HG03039 (cell line): ENCODE data around the gene ZBTB21.
"Not testable (repeated sequence)": the region's sequence is repeated elsewhere in the genome, so short reads cannot be mapped to it uniquely, and the experiment has no call there.

Experiments used
- ATAC-seq: cut with Tn5 transposase; IDR thresholded peaks from one replicate; pipeline ENCODE4 v1.9.1; 2021; ENCODE audit warnings: mild to moderate bottlenecking, moderate library complexity; ENCODE audit not compliant: unreplicated experiment

ZBTB21 gene

GRCh38 chr21:41954654-41955499, 55.3 kb downstream of the ZBTB21 start:
- ATAC-seq, result no peak

GRCh38 chr21:41953831-41954653, 56.1 kb downstream of the ZBTB21 start, which contains the start of gene C2CD2:
Gene C2CD2 (minus strand): TSS chr21:41954018. CDS start chr21:41953648, 370 bp downstream.
- ATAC-seq, result no peak

GRCh38 chr21:41953249-41953830, 56.8 kb downstream of the ZBTB21 start:
- no peak for ATAC-seq

- ATAC-seq, result no peak
Observed at GRCh38 chr21:41952568-41953248, 57.5 kb downstream of the ZBTB21 start.

- no peak for ATAC-seq
Observed at GRCh38 chr21:41951876-41952567, 58.1 kb downstream of the ZBTB21 start.

GRCh38 chr21:41950941-41951351, 59.2 kb downstream of the ZBTB21 start:
- no peak for ATAC-seq

GRCh38 chr21:41949631-41950030, 60.5 kb downstream of the ZBTB21 start:
- not testable (repeated sequence) for ATAC-seq

GRCh38 chr21:41948901-41949300, 61.3 kb downstream of the ZBTB21 start:
- ATAC-seq, result no peak

GRCh38 chr21:41948078-41948895, 61.9 kb downstream of the ZBTB21 start:
- ATAC-seq, result no peak

- no peak for ATAC-seq
Observed at GRCh38 chr21:41945982-41946381, 64.2 kb downstream of the ZBTB21 start.

GRCh38 chr21:41943851-41944250, 66.3 kb downstream of the ZBTB21 start:
- ATAC-seq, result no peak

GRCh38 chr21:41942457-41942856, 67.7 kb downstream of the ZBTB21 start:
- ATAC-seq, result no peak

- ATAC-seq, result no peak
Observed at GRCh38 chr21:41941941-41942340, 68.2 kb downstream of the ZBTB21 start.

GRCh38 chr21:41940431-41940830, 69.7 kb downstream of the ZBTB21 start:
- no peak for ATAC-seq

- ATAC-seq, result no peak
Observed at GRCh38 chr21:41939391-41939790, 70.8 kb downstream of the ZBTB21 start.
